IMR-90 (cell line): ENCODE data around the gene PACS1.
"Not testable (repeated sequence)": the region's sequence is repeated elsewhere in the genome, so short reads cannot be mapped to it uniquely, and the experiment has no call there.

ENCODE experiments used
- CEBPB ChIP-seq: IDR thresholded peaks from 2 replicates; pipeline ENCODE4 v1.6.1; 2012; ENCODE audit warnings: low read depth, low read length, improper control_type of control experiment
- CHD1 ChIP-seq: IDR thresholded peaks from 2 replicates; pipeline ENCODE4 v1.6.1; 2012; ENCODE audit warnings: low read depth, low read length, improper control_type of control experiment
- FOS ChIP-seq: fragments of 150-350 bp; IDR thresholded peaks from 2 replicates; pipeline ENCODE4 v1.6.1; 2016; ENCODE audit warnings: low read depth, low read length
- MAFK ChIP-seq: IDR thresholded peaks from 2 replicates; pipeline ENCODE4 v1.6.1; 2012; ENCODE audit warnings: low read depth, low read length, improper control_type of control experiment
- MAZ ChIP-seq: IDR thresholded peaks from 2 replicates; pipeline ENCODE4 v1.6.1; 2012; ENCODE audit warnings: low read depth, mild to moderate bottlenecking, low read length, improper control_type of control experiment, moderate library complexity, borderline replicate concordance
- MXI1 ChIP-seq: IDR thresholded peaks from 2 replicates; pipeline ENCODE4 v1.6.1; 2012; ENCODE audit warnings: low read depth, mild to moderate bottlenecking, low read length, moderate library complexity, borderline replicate concordance
- POLR2A ChIP-seq: IDR thresholded peaks from 2 replicates; pipeline ENCODE4 v1.6.1; 2012; ENCODE audit warnings: mild to moderate bottlenecking, low read depth, low read length
- RAD21 ChIP-seq: IDR thresholded peaks from 2 replicates; pipeline ENCODE4 v1.6.1; 2012; ENCODE audit warnings: low read length, improper control_type of control experiment
- RCOR1 ChIP-seq: IDR thresholded peaks from 2 replicates; pipeline ENCODE4 v1.6.1; 2012; ENCODE audit warnings: mild to moderate bottlenecking, low read length, improper control_type of control experiment; ENCODE audit not compliant: insufficient replicate concordance
- RFX5 ChIP-seq: IDR thresholded peaks from 2 replicates; pipeline ENCODE4 v1.8.0; 2012; ENCODE audit warnings: low read depth, mild to moderate bottlenecking, low read length, moderate library complexity
- SMC3 ChIP-seq: fragments of 150-350 bp; IDR thresholded peaks from 2 replicates; pipeline ENCODE4 v1.6.1; 2016; ENCODE audit warnings: low read depth, mild to moderate bottlenecking, antibody characterized with exemption, low read length, moderate library complexity
- TF ChIP-seq, protein P1 (sequence below): conservative IDR thresholded peaks from 2 replicates; pipeline ENCODE4 v1.5.1; 2012; ENCODE audit warnings: mild to moderate bottlenecking, low read depth, low read length, improper control_type of control experiment
- TF ChIP-seq, protein P2 (sequence below): fragments of 150-350 bp; IDR thresholded peaks from 2 replicates; pipeline ENCODE4 v1.6.1; 2016; ENCODE audit warnings: low read depth, mild to moderate bottlenecking, low read length, moderate library complexity, borderline replicate concordance
- TF ChIP-seq, protein P3 (sequence below): fragments of 150-350 bp; IDR thresholded peaks from 2 replicates; pipeline ENCODE4 v1.6.1; 2017; ENCODE audit warnings: mild to moderate bottlenecking, antibody characterized with exemption, low read length, low read depth

DNA sequence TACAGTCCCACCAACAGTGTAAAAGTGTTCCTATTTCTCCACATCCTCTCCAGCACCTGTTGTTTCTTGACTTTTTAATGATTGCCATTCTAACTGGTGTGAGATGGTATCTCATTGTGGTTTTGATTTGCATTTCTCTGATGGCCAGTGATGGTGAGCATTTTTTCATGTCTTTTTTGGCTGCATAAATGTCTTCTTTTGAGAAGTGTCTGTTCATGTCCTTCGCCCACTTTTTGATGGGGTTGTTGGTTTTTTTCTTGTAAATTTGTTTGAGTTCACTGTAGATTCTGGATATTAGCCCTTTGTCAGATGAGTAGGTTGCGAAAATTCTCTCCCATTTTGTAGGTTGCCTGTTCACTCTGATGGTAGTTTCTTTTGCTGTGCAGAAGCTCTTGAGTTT lies 22.1 kb downstream of the PACS1 start:
- not testable (repeated sequence) for TF ChIP-seq CEBPB, POLR2A, FOS, RCOR1, MXI1, CHD1, RFX5, SMC3, MAFK, MAZ, RAD21
- TF ChIP-seq, protein P1, sequence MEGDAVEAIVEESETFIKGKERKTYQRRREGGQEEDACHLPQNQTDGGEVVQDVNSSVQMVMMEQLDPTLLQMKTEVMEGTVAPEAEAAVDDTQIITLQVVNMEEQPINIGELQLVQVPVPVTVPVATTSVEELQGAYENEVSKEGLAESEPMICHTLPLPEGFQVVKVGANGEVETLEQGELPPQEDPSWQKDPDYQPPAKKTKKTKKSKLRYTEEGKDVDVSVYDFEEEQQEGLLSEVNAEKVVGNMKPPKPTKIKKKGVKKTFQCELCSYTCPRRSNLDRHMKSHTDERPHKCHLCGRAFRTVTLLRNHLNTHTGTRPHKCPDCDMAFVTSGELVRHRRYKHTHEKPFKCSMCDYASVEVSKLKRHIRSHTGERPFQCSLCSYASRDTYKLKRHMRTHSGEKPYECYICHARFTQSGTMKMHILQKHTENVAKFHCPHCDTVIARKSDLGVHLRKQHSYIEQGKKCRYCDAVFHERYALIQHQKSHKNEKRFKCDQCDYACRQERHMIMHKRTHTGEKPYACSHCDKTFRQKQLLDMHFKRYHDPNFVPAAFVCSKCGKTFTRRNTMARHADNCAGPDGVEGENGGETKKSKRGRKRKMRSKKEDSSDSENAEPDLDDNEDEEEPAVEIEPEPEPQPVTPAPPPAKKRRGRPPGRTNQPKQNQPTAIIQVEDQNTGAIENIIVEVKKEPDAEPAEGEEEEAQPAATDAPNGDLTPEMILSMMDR, result not testable (repeated sequence)
- TF ChIP-seq, protein P2, sequence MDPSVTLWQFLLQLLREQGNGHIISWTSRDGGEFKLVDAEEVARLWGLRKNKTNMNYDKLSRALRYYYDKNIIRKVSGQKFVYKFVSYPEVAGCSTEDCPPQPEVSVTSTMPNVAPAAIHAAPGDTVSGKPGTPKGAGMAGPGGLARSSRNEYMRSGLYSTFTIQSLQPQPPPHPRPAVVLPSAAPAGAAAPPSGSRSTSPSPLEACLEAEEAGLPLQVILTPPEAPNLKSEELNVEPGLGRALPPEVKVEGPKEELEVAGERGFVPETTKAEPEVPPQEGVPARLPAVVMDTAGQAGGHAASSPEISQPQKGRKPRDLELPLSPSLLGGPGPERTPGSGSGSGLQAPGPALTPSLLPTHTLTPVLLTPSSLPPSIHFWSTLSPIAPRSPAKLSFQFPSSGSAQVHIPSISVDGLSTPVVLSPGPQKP, result not testable (repeated sequence)
- TF ChIP-seq, protein P3, sequence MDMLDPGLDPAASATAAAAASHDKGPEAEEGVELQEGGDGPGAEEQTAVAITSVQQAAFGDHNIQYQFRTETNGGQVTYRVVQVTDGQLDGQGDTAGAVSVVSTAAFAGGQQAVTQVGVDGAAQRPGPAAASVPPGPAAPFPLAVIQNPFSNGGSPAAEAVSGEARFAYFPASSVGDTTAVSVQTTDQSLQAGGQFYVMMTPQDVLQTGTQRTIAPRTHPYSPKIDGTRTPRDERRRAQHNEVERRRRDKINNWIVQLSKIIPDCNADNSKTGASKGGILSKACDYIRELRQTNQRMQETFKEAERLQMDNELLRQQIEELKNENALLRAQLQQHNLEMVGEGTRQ, result not testable (repeated sequence)
